GM18519 (cell line): ENCODE results near the gene COL4A6.

Experiments used
- ATAC-seq: cut with Tn5 transposase; IDR thresholded peaks from one replicate; pipeline ENCODE4 v1.9.1; 2021; ENCODE audit warnings: mild to moderate bottlenecking, moderate library complexity; ENCODE audit not compliant: unreplicated experiment, low FRiP score

COL4A6 gene

DNA sequence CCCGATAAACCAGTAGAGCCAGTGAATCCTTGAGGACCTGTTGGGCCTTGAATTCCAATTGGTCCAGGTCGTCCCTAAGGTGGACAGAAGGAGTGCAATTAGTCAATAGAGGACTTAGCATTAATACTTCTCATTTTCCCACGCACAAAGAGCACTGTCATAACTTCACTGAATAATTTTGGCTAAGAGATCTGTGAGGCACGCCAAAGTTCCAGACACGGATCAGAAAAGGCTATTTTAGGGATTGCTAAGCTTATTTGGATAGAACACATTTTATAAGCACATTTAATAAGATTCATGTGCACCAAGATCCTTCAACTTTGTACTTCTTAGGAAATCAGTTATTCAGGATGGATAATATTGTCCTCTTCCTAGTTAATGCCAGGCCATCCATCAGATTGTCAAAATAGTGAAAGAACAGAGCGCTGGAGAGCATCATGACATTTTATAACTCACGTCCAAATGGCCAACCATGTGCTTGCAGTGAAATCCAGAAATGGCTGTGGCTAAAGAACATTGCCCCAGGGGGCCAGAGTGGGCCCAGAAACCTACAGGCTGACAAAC, 216.8 kb downstream of the COL4A6 start:
- no peak for ATAC-seq

- no peak for ATAC-seq
Measured at GRCh38 chrX:108219949-108220601, 218.1 kb downstream of the COL4A6 start.

GRCh38 chrX:108217876-108218275, 220.3 kb downstream of the COL4A6 start:
- ATAC-seq = no peak

- no peak for ATAC-seq
Measured at GRCh38 chrX:108216919-108217571, 221.2 kb downstream of the COL4A6 start.

DNA sequence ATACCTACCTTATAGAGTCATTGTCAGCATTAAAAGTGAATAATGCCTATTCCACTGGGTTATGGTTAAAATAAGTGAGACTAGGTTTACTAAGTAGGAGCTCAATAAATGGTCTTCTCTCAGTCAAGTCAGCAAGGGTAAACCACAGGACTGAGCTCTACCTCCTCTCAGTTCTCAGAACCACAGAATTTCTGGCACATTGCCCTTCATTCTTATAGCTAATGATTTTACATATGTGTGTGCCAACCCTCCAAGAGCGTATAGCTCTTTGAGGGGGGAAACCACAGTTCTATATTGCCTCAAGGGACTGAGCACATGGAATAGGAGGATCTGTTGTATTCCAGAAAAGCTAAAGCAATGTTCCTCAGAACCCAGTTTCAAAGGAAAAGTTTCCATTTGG, 221.8 kb downstream of the COL4A6 start:
- ATAC-seq = no peak

GRCh38 chrX:108211301-108211700, 226.9 kb downstream of the COL4A6 start:
- no peak for ATAC-seq

- ATAC-seq = no peak
Measured at GRCh38 chrX:108209006-108209554, 229.1 kb downstream of the COL4A6 start.

DNA sequence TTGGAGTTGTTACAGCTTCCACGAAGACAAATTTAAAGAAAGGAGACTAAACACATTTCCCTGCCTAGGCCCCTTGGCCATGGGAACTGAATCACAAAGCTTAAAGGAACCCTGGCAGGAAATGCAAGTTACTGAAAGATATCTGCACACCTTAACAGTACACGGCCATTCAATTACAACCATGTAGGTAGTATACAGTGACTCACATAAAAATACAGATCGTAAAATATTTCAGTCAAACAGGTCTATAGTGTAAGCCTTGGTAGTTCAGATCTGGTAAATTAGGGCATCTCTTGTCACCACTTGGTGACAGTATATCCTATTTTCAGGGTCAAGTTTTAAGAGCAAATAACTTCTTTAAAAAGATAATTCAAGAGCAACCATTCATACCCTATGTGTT, 234.7 kb downstream of the COL4A6 start:
- no peak for ATAC-seq

- no peak for ATAC-seq
Measured at GRCh38 chrX:108199691-108200090, 238.5 kb downstream of the COL4A6 start.

DNA sequence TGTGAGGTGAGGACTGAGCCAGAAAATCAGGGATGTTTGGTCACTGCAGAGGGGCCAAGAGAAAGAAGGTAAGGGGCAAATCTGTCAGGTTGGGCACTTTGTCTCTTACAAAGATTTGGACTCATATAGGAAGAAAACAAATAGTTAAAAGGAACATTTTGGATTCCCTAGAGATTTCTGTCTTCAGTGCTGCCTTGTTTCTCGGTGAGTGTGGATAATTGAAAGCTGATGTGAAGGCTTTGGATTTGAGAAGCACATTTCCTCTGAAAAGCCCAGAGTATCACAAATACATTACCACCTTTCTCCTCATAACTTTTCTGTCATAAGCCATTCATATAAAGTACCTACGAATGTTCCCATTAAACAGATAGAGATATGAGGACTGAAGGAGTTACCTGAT, 239.2 kb downstream of the COL4A6 start:
- no peak for ATAC-seq

DNA sequence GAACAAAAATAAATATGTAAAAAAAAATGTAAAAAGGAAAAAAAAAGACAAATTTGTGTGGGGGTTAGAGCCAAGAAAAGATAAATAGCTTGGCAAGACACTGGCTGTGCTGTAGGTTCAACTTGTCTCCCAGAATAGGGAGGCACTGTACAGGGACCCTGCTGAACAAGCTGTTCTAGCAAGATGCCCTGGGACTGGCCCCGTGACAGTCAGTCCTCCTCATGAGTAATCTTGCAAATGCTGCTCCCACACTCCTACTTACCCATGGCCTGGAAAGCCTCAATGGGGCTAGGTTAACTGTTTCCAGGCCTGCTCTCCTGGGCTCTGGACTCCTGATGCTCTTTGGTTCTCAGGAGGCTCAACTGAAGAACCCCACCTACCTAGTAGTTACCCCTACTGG, 239.8 kb downstream of the COL4A6 start:
- no peak for ATAC-seq

DNA sequence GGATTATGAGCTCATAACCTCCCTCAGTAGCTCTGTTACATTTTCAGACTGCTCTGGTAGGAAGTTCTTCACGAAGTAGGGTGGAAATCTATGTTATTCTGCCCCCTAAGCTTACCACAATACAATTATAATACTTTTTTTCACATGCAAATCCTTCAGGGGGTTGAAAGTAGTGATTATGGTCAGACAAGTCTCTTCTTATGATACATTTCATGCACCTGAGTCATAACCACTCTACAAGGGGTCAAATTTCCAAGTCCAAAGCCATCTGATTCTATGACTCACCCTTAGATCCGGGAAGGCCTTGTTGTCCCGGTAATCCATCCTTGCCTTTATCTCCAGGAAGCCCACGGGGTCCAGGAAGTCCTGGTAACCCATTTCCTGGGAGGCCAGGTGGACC, 251.4 kb downstream of the COL4A6 start:
- ATAC-seq = no peak

GRCh38 chrX:108178143-108178498, 260.1 kb downstream of the COL4A6 start:
- no peak for ATAC-seq

DNA sequence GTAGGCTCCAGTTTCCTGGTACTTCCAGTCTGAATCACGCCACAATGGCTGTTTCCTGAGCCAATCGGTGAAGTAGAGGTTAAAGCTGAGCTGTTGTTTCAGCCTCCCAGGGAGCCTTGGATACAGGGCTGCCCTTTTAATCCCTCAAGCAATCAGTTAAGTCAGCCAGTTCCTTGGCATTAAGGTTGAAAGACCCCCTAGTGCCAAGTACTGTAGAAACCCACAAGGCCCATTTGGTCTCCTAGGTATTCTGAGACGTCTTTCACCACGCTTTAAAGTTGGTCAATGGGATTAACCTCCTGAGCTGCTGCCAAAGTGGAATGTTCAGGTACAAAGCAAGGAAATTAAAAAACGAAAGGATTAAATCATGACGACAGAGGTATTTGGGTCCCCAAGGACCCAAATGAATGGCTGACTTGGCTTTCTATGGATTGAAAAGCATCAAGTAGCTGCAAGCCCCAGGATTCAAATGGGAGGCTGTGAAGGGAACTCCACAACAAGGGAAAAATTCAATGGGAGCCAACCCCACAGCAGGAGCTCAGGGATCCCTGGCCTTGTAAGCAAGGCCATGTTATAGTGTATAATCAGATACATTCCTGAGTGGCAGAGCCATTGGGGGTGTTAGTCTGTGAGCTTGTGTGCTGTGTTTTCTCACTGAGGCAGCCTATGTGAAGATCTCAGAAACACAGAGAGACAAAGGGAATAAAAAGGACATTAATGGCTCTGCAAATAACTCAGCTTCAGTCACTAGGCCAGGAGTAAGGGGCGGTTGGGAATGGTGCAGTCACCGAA, 260.7 kb downstream of the COL4A6 start:
- ATAC-seq = no peak

DNA sequence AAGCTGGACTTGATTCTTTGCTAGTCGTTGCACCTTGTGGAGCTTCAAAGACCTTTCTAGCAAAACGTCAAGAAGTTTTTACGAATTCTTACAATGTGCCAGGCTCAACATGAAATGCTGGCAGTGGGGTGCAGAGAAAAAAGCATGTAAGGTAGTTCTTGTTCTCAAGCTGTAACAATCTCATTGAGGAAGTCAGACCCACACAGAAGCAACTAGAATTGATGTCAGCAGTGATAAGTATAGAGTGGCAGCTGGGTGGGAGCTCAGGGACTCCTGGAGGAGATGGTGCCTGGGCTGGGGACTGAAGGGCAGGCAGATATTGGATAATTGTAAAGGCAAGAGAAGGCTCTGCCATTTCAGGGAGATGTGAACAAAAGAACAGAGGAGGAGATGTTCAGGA, 264.3 kb downstream of the COL4A6 start:
- no peak for ATAC-seq

DNA sequence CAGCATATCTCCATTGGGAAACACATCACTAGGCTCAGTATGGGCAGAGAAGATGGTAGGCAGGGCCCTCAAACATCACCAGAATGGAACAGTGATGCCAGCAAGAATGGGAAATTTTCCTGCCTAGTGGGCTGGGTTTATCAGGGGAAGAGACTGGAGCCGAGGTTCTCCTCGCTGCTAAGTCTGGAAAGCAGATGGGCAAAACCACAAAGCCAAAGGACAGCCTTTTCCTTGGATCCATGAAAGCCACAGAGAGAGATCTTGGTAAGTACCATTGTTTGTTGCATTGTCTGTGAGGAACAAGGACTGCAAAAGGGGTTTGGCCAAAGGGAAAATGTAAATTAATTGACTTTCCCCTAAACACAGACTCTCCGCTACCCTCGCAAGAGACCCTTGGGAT, 266.6 kb downstream of the COL4A6 start:
- no peak for ATAC-seq

- ATAC-seq = no peak
Measured at GRCh38 chrX:108169768-108170167, 268.5 kb downstream of the COL4A6 start.

GRCh38 chrX:108168961-108169740, 269.1 kb downstream of the COL4A6 start:
- ATAC-seq = no peak

DNA sequence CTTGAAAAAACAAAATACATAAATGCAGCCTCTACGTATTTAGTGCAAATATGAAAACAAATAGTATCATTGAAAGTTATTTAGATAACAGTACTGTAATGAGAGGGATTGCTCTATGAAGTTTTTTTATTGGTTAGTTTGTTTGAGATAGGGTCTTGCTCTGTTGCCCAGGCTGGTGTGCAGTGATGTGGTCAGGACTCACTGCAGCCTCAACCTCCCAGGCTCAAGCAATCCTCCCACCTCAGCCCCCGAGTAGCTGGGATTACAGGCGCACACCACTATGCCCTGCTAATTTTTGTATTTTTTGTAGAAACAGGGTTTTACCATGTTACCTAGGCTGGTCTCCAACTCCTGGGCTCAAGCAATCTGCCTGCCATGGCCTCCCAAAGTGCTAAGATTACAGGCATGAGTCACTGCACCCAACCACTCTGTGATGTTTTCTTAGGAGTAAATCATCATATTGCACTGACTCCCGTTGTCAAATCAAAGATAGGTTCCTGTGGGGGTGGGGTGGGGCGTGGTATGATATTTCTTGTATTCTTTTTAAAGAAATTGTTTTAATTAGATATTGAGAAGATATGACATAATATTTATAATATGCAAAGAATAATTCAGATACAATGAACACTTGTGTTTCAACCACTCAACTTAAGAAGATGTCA, 270.9 kb downstream of the COL4A6 start:
- no peak for ATAC-seq
